Body of pancreas (tissue), 4 donors: Measurements from ENCODE around the gene S100A11.

Experiments used
- CTCF ChIP-seq, 7 experiments: fragments of 450-650 bp in 4 of 7; fragments of 200-600 bp in 3 of 7; sonication (generic) in 3 of 7; IDR thresholded peaks; one replicate each; pipeline ENCODE4 v1.5.1; 2016 to 2019; ENCODE audit warnings: antibody characterized with exemption in 7 of 7
- POLR2A ChIP-seq, 3 donors: fragments of 450-650 bp; IDR thresholded peaks; one replicate each; pipeline ENCODE4 v1.6.1; 2016; ENCODE audit warnings: antibody characterized with exemption in 3 of 3, mild to moderate bottlenecking in 2 of 3

GRCh38 chr1:152036267-152037216, at the start of gene S100A11:
- peak in 1 of 7 experiments; percentile 3 for TF ChIP-seq CTCF (IDR thresholded peaks at IDR 0.05)
- peak; percentile 90 to 96 (median 96) for TF ChIP-seq POLR2A (IDR thresholded peaks at IDR 0.05)
